A204.1 (cell line): ENCODE data around the gene KCNA3.

Experiments used
- FAIRE-seq: peaks from 2 replicates; lab custom pipeline; 2012; peaks lifted over from hg19 to GRCh38; lab: Jason Lieb, UNC

Gene KCNA3

DNA sequence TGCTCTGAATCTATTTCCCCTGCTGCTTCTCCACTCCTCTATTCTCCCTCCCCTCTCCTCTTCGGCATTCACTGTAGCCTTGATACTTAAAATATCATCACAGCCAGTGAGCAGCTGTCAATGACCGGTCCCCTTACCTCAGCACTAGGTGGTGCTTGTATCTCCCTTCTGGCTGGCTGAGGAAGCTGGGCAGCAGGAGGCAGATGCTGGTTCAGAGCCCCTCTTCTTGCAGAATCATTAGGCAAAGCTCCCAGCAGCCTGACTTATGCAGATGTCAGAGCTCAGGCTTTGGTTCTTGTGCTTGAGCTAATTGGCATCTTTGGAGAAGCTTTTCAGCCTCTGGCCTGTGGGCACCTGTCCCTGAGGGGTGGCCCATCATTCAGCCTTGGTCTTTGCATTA lies 36.7 kb downstream of the KCNA3 start:
- FAIRE-seq = no peak

DNA sequence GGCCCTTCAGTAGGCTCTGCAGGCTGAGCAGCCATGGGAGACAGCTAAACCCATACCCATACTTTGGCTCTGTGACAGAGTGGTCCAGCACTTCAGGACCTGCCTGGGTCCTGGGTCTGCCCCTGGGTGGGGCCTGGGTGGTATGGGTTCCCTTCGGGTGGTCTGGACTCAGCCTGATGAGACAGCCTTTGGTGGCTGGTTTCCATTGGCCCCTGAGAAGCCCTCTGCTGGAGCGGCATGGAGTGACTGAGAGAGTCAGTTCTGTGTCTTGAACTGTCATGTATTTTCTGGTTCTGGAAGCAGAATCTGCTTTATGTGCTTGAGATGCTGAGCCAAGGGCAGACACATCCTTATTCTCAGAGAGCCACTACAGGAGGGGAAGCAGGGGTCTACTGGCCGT lies 37.3 kb downstream of the KCNA3 start:
- no peak for FAIRE-seq

DNA sequence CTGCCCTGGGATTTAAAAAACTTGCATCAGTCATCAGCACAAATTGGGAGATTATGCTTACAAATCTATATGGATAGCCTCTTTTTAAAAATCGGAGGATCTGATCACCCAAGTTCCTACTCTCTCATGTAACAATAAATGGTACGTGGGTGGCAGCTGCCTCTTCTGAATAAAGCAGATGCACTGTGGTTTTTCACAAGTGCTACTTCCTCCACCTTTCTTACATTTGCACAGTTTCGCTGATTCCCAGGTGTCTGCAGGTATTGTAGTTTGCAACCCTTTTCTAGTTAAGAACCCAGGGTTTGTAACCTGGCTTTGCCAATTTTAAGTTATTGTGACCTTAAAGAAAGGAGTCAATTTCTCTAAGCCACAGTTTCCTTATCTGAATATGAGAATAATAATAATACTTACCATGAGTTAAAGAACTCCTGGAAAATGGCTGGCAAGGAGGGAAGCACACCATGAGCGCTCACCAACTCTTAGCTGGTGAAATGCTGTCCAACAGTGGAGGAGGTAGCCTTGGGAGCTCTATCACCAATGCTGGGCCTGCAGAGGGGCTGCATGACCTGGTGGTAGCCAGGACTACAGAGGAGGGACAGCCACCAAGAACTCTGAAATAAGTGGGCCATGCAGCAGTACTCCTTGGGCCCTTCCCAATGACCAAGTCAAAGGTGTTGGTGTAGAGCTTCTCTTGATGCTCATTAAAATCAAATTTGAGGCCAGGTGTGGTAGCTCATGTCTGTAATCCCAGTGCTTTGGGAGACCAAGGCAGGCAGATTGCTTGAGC lies 38.4 kb downstream of the KCNA3 start:
- no peak for FAIRE-seq

DNA sequence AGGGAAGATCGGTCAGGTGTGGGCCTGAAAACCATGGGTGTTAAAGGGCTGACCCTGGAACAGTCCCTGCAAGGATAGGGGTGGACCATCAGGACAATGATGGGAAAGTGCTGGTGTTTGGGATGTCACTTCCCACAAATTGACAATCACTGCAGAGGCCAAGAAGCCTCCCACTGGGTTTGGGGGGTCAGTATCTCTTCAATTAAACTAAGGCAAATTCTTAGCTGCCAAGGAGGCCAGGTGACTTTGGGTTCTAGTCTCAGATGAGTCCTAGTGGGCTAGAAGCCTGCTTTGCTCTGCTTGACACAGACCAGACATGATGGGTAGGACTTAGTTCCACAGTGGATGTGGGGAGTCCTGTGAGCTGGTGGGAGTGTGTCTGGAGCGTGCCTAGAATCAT lies 39.3 kb downstream of the KCNA3 start:
- no peak for FAIRE-seq

DNA sequence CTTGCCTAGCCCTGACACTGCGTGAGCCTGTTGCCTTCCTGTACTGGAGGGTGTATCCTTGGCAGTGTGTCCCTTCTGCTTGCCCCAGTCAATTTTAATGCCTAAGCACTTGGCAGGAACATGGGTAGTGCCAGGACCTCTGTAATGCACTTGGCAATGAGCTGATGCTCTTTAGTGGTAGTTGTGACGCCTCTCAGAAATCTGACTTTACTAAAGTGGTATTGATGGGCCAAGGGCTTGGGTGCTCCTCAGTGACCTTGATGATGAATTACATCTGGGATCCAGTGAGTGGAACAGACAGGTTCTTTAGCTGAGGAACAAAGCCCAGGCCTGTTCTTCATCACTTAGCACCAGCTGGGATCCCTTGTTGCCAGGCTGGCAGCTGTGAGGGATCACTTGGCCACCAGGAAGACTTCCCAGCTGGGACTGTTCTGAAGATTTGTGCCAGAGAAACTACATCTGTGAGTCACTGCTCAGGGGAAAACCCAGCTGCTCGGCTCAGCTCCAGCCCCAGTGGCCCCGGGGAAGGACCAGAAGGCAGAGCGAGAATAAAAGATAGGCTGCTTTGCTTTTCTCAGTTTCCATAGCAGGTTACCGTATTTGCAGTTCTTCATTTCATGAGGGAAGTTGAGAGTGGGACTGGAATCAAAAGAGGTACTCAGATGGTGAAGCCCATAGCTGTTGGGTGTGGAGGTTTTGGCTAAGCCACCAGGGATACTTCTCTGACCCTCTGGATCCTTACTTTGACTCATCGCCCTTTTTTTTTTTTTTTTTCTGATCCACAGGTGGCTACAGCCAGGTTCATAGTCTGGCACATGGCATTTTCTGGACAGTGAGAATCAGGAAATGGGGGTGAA lies 40.1 kb downstream of the KCNA3 start:
- FAIRE-seq = no peak

DNA sequence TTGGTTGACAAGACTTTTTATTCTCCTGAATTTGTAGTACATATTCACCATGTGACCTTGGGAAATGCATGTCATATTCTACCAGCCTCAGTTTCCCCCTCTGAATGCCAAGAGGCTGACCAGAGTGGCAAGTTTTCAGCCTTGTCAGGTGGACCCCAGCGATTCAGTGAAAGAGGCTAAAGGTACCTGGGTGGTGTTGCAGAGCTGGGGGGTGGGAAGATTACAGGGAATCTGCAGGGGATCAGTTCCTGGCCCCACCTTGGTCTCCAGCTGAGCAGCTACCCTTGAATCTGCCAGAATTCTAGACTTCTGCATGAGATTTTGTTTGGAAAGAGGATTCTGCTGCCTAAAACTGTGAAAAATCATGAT lies 40.7 kb downstream of the KCNA3 start:
- no peak for FAIRE-seq

DNA sequence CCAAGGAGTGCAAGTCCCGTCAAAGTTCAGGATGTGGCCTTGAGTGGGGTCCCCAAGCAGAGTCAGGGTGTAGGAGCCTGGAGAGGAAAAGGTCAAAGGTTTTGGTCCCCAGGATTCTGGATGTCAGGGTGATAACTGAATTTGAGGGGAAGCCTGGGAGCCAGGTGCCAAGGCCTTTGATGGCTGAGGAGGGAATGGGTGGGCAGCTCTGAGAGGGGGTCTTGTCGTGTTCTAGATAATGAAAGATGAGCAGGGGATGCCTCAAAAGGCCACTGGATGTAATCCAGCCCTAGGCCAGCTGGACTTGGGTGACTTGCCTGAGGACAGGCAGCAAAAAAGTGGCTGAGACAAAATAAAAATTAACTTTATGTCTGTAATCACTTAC lies 41.1 kb downstream of the KCNA3 start:
- FAIRE-seq = no peak

DNA sequence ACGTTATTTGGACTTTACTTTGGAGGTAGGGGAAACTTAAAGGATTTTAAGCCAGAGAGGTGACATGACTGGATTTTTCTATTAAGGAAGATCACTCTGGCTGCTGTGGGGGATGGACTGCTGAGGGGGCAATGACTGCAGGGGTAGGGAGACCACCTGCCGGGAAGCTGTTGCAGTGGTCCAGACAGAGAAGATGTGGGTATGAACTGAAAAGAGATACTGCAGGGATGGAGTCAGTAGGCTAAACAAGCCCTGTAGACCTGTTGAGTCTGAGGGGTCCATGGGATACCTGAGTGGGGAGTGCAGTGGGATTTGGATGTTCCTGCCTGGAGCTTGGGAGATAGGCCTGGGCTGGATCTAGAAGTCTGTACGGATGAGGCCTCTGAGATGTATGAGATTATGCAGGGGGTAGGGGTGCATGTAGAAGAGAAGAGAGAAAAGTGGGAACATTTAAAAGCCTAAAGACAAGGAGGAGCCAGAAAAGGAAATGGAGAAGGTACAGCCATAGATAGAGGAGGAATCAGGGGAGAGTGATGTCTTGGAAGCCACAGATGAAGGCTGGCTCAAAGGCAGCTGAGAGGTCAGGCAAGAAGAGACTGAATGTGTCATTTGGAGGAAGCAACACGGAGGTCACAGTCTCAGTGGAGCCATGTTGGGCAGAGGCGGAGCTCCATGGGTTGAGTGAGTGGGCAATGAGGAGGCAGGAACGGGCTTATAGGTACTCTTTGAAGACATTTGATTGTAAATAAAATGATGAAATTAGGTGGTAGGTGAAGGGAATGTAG lies 42.7 kb downstream of the KCNA3 start:
- no peak for FAIRE-seq

DNA sequence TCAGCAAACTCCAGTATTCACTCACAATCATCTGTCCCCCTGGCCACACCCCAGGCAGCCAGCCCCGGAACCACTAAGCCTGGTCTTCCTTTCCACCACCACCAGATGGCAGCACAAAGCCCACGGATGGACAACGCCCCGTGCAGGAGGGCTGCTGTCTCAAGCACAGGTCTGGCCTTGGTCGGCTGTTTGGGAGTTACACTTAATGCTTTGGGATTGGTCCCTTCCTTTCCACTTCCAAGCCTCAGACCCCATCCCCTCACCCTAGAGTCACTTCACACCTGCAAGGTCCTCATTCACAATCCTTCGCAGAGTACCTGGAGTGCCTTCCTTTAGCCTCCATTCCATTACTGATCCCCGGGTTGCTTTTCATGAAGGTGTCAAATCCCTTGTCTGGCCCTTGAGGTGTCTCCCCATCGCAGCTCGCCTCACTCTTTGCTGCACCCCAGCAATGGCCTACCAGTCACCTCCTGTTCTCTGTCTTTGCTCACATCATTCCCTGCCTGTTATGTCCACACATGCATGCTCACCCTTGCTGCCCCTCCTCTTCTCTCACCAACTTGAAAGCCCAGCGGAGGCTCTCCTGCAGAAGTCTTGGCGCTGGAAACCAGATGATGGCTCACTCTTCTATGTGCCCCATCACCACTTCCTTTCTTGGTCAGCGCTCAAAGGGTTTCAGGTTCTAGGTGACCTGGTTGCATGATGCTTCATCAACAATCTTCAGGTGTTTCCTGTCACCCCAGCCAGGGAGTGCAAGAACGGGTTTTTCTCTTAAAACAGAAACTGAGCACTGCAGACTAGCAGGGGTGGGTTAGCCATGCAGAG lies 43.7 kb downstream of the KCNA3 start:
- no peak for FAIRE-seq

DNA sequence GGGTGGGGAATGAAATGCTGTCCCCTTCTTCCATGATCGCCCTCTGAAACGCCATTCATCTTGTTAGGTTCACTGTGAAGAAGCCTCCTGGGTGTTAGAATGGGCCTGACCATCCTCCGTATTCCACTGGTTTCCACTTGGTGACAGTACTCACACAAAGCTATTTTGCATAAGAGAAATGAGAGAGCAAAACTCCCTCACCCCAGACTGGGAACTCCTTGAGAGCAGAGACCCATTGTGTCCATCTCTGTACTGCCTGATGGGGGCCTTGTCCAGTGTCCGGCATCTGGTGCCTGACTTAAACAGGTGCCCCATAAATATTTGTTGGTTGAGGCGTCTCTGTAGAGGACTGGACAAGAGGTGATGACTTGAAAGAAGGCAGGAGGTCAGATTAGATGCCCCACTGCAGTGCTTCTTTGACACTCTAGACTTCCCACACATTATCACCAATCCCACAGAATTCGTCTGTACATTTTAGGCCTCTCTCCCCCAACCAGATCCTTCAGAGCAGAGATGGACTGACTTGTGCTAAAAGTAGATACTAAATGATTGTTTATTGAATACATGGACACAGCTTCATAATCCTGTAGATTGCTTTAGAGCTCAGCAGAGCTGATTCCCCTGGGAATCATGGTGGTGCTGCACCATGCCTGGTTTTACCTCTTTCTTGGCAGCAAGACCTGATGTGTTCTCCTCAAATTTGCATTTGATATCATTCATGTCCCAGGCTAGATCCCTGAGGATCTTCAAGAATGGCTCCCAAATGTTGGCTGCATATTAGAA lies 46.2 kb downstream of the KCNA3 start:
- no peak for FAIRE-seq

DNA sequence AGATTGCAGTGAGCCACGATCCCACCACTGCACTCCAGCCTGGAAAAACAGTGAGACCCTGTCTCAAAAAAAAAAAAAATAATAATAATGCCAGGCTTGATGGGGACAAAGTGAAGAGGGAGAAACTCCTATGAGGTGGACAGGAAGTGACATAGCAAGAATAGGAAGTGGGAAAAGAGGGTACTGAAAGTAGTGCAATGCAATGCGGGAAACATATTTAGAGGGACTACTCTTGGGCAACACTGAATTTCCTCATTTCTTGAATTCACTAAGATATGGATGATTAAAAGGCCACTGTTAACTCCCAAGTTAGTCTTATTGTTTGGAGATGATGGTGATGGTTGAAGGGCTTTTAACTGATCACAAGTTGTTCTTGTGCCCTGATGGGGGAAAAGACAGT lies 47.0 kb downstream of the KCNA3 start:
- FAIRE-seq = no peak

DNA sequence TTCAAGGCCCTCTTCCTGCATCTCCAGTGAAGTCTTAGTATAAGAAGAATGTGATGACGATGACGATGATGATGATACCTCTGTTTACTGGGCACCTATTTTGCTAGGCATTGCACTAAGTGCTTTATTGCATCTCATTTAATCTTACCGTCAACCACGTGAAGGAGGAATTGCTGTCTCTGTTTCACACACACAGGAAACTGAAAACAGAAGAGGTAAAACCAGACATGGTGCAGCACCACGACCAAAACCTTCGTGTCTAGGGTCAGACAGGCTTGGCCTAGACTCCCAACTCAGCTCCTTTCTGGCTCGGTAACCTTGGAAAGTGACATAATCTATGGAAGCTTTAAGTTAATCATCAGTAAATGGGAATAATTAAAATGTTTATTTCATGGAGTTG lies 47.9 kb downstream of the KCNA3 start:
- FAIRE-seq = no peak
